ENCODE data around the gene RIPPLY2. TPM values are rescaled to one million over a fixed set of nuclear protein-coding genes. Genes with fewer than 3 reads are reported as not detected.
"Not testable (repeated sequence)": the region's sequence is repeated elsewhere in the genome, so short reads cannot be mapped to it uniquely, and the experiment has no call there.

The RIPPLY2 gene
- total RNA-seq, 1 experiment from 2014 or later, result not detected

GRCh38 chr6:83893024-83893423, 39.9 kb downstream of the RIPPLY2 start:
- no peaks in the 10 kb centered on the region for H3K9me3 Mint-ChIP-seq (ENCODE audit: unreplicated experiment)
- no peaks in the 10 kb centered on the region for H3K27me3 Mint-ChIP-seq (ENCODE audit: insufficient read depth, unreplicated experiment)
- intact Hi-C loops (cut with micrococcal nuclease), result no loop called here
- POLR2A ChIA-PET, result no interaction called here
- no TSS peak for BruUV-seq (replicated peaks)
- no peaks in the 10 kb centered on the region for H3K36me3 Mint-ChIP-seq (ENCODE audit: insufficient read depth, unreplicated experiment)
- DNase-seq (ENCODE audit: unreplicated experiment), result no peak
- H3K4me3 Mint-ChIP-seq (ENCODE audit: unreplicated experiment), result no peak overlapping the region
- no peak for TF ChIP-seq CTCF (IDR thresholded peaks at IDR 0.05; ENCODE audit: unreplicated experiment)
- no peak overlapping the region for H3K27ac Mint-ChIP-seq (ENCODE audit: low read depth, unreplicated experiment)
- CTCF ChIA-PET, result interaction anchor here (0.6 to 0.8 kb wide), 3 partner anchors 156 to 335 kb away, joined by 3 read pairs; partner anchors contain the start of gene CEP162
- no peaks in the 10 kb centered on the region for H3K4me1 Mint-ChIP-seq (ENCODE audit: insufficient read depth, unreplicated experiment)

DNA sequence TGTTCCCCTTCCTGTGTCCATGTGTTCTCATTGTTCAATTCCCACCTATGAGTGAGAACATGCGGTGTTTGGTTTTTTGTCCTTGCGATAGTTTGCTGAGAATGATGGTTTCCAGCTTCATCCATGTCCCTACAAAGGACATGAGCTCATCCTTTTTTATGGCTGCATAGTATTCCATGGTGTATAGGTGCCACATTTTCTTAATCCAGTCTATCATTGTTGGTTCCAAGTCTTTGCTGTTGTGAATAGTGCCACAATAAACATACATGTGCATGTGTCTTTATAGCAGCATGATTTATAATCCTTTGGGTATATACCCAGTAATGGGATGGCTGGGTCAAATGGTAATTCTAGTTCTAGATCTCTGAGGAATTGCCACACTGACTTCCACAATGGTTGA, 43.9 kb downstream of the RIPPLY2 start:
- DNase-seq (ENCODE audit: unreplicated experiment); BruUV-seq (replicated peaks); H3K4me1 Mint-ChIP-seq (ENCODE audit: insufficient read depth, unreplicated experiment); H3K36me3 Mint-ChIP-seq (ENCODE audit: insufficient read depth, unreplicated experiment); CTCF ChIA-PET; H3K27ac Mint-ChIP-seq (ENCODE audit: low read depth, unreplicated experiment); H3K27me3 Mint-ChIP-seq (ENCODE audit: insufficient read depth, unreplicated experiment); H3K4me3 Mint-ChIP-seq (ENCODE audit: unreplicated experiment); POLR2A ChIA-PET; intact Hi-C loops (cut with micrococcal nuclease); H3K9me3 Mint-ChIP-seq (ENCODE audit: unreplicated experiment): not testable (repeated sequence)

DNA sequence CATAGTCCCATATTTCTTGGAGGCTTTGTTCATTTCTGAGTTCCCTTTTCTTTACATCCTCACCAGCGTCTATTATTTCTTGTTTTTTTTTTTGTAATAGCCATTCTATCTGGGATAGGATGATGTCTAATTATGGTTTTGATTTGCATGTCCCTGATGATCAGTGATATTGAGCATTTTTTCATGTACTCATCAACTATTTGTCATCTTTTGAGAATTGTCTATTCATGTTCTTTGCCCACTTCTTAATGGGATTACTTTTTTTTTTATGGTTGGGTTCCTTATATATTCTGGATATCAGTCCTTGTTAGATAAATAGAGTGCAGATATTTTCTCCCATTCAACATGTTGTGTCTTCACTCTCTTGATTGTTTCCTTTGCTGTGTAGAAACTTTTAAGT, 48.5 kb downstream of the RIPPLY2 start:
- TF ChIP-seq CTCF (IDR thresholded peaks at IDR 0.05; ENCODE audit: unreplicated experiment), result no peak
- Mint-ChIP-seq H3K36me3 (ENCODE audit: insufficient read depth, unreplicated experiment) (no peaks in the 10 kb centered on the region), H3K27me3 (ENCODE audit: insufficient read depth, unreplicated experiment) (no peaks in the 10 kb centered on the region), H3K27ac (ENCODE audit: low read depth, unreplicated experiment) (no peak overlapping the region), H3K4me3 (ENCODE audit: unreplicated experiment) (no peak overlapping the region), H3K9me3 (ENCODE audit: unreplicated experiment) (peaks cover 7% of the 10 kb centered on the region), H3K4me1 (ENCODE audit: insufficient read depth, unreplicated experiment) (no peaks in the 10 kb centered on the region)
- no TSS peak for BruUV-seq (replicated peaks)
- ChIA-PET POLR2A (no interaction called here), CTCF (no interaction called here)
- no peak for DNase-seq (ENCODE audit: unreplicated experiment)
- intact Hi-C loops (cut with micrococcal nuclease), result no loop called here

- no peaks in the 10 kb centered on the region for H3K4me1 Mint-ChIP-seq (ENCODE audit: insufficient read depth, unreplicated experiment)
- H3K27me3 Mint-ChIP-seq (ENCODE audit: insufficient read depth, unreplicated experiment), result no peaks in the 10 kb centered on the region
- no peak overlapping the region for H3K4me3 Mint-ChIP-seq (ENCODE audit: unreplicated experiment)
- intact Hi-C loops (cut with micrococcal nuclease), result no loop called here
- peaks cover 7% of the 10 kb centered on the region for H3K9me3 Mint-ChIP-seq (ENCODE audit: unreplicated experiment)
- no peaks in the 10 kb centered on the region for H3K36me3 Mint-ChIP-seq (ENCODE audit: insufficient read depth, unreplicated experiment)
- no peak for DNase-seq (ENCODE audit: unreplicated experiment)
- CTCF ChIA-PET, result no interaction called here
- no TSS peak for BruUV-seq (replicated peaks)
- POLR2A ChIA-PET, result no interaction called here
- no peak overlapping the region for H3K27ac Mint-ChIP-seq (ENCODE audit: low read depth, unreplicated experiment)
- TF ChIP-seq CTCF (IDR thresholded peaks at IDR 0.05; ENCODE audit: unreplicated experiment), result no peak
Measured at GRCh38 chr6:83904395-83904794, 51.2 kb downstream of the RIPPLY2 start.

DNA sequence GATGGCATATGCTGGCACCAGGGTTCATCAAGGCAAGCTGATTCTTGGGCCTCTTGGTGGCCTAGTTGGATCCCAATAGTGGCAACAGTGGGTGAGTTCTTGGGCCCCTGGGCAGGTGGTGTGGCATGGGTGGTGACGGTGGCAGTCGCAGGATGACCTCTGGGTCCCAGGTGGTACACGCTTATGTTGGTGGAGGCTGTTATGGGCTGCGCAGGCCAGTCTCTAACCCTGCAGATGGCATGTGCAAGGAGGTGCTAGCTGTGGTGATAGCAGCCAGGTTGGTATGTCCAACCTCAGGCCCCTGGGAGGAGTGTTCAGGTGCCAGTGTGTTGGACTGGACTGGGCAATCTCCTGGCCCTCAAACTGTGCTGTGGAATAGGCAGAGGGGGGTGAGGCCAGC, 52.5 kb downstream of the RIPPLY2 start:
- intact Hi-C loops (cut with micrococcal nuclease), result no loop called here
- Mint-ChIP-seq H3K27ac (ENCODE audit: low read depth, unreplicated experiment) (no peak overlapping the region), H3K9me3 (ENCODE audit: unreplicated experiment) (no peaks in the 10 kb centered on the region), H3K27me3 (ENCODE audit: insufficient read depth, unreplicated experiment) (no peaks in the 10 kb centered on the region), H3K4me3 (ENCODE audit: unreplicated experiment) (no peak overlapping the region), H3K4me1 (ENCODE audit: insufficient read depth, unreplicated experiment) (no peaks in the 10 kb centered on the region), H3K36me3 (ENCODE audit: insufficient read depth, unreplicated experiment) (no peaks in the 10 kb centered on the region)
- ChIA-PET CTCF (no interaction called here), POLR2A (no interaction called here)
- no peak for DNase-seq (ENCODE audit: unreplicated experiment)
- BruUV-seq (replicated peaks), result no TSS peak
- no peak for TF ChIP-seq CTCF (IDR thresholded peaks at IDR 0.05; ENCODE audit: unreplicated experiment)

Measured in MCF 10A (cell line).